Fibroblast of peridontal ligament (primary cell): Measurements from ENCODE around the gene JSRP1.

Source experiments
- DNase-seq: peaks from one replicate; pipeline ENCODE4 v3.0.0-alpha.2; 2010; ENCODE audit errors: extremely low read depth

The JSRP1 gene

GRCh38 chr19:2232286-2233151, 23.7 kb downstream of the JSRP1 start:
- no peak for DNase-seq

- no peak for DNase-seq
These were observed 24.5 kb downstream of the JSRP1 start for GRCh38 chr19:2231621-2232221.

GRCh38 chr19:2230807-2231533, 25.2 kb downstream of the JSRP1 start:
- no peak for DNase-seq

- DNase-seq: no peak
These were observed 26.1 kb downstream of the JSRP1 start for GRCh38 chr19:2230033-2230531.

- no peak for DNase-seq
These were observed 26.8 kb downstream of the JSRP1 start for GRCh38 chr19:2229103-2230032.

- no peak for DNase-seq
These were observed 27.8 kb downstream of the JSRP1 start for GRCh38 chr19:2228157-2229030.

- no peak for DNase-seq
These were observed 28.6 kb downstream of the JSRP1 start for GRCh38 chr19:2227415-2228156.

- DNase-seq: no peak
These were observed 29.3 kb downstream of the JSRP1 start for GRCh38 chr19:2226840-2227360.

- DNase-seq: no peak
These were observed 30.0 kb downstream of the JSRP1 start for GRCh38 chr19:2226051-2226839.

GRCh38 chr19:2225415-2226050, 30.7 kb downstream of the JSRP1 start:
- DNase-seq: no peak

- no peak for DNase-seq
These were observed 31.4 kb downstream of the JSRP1 start for GRCh38 chr19:2224754-2225349.

- no peak for DNase-seq
These were observed 32.3 kb downstream of the JSRP1 start for GRCh38 chr19:2223959-2224358.

GRCh38 chr19:2223391-2223790, 32.8 kb downstream of the JSRP1 start:
- DNase-seq: no peak

GRCh38 chr19:2221918-2222317, 34.3 kb downstream of the JSRP1 start:
- no peak for DNase-seq

- no peak for DNase-seq
These were observed 34.9 kb downstream of the JSRP1 start for GRCh38 chr19:2221250-2221831.

GRCh38 chr19:2219726-2220125, 36.5 kb downstream of the JSRP1 start:
- DNase-seq: no peak

GRCh38 chr19:2217591-2217990, 38.6 kb downstream of the JSRP1 start:
- no peak for DNase-seq
